Astrocyte (in vitro differentiated cells and primary cell): ENCODE data around the gene TMPRSS9. TPM values are rescaled to one million over a fixed set of nuclear protein-coding genes. Genes with fewer than 3 reads are reported as not detected.

ENCODE experiments used
- DNase-seq: peaks from one replicate; pipeline ENCODE4 v3.0.0-alpha.2; 2010; ENCODE audit warnings: low read depth
- FAIRE-seq: peaks from 2 replicates; lab custom pipeline; 2011; peaks lifted over from hg19 to GRCh38; lab: Jason Lieb, UNC
- H2AFZ ChIP-seq: 2 replicates; pipeline ENCODE4 v1.6.0; 2012; ENCODE audit warnings: low read depth, low read length, inconsistent platforms
- H3K27ac ChIP-seq: 2 replicates; pipeline ENCODE4 v1.5.1; 2011; ENCODE audit warnings: low read depth, low read length, inconsistent platforms
- H3K27me3 ChIP-seq: 2 replicates; pipeline ENCODE4 v1.6.0; 2011; ENCODE audit warnings: low read length, inconsistent platforms; ENCODE audit not compliant: insufficient read depth
- H3K36me3 ChIP-seq: 2 replicates; pipeline ENCODE4 v1.5.1; 2011; ENCODE audit warnings: low read length, inconsistent platforms; ENCODE audit not compliant: insufficient read depth
- H3K4me1 ChIP-seq: 2 replicates; pipeline ENCODE4 v1.5.1; 2011; ENCODE audit warnings: low read length, inconsistent platforms; ENCODE audit not compliant: insufficient read depth
- H3K4me2 ChIP-seq: 2 replicates; pipeline ENCODE4 v1.6.0; 2012; ENCODE audit warnings: low read length, inconsistent platforms
- H3K4me3 ChIP-seq: 2 replicates; pipeline ENCODE4 v1.5.1; 2011; ENCODE audit warnings: low read depth, mild to moderate bottlenecking, low read length, inconsistent platforms; ENCODE audit not compliant: insufficient read depth
- H3K79me2 ChIP-seq: 2 replicates; pipeline ENCODE4 v1.6.0; 2012; ENCODE audit warnings: mild to moderate bottlenecking, low read length, inconsistent platforms; ENCODE audit not compliant: insufficient read depth
- H3K9ac ChIP-seq: 2 replicates; pipeline ENCODE4 v1.6.0; 2012; ENCODE audit warnings: mild to moderate bottlenecking, low read length, inconsistent platforms
- H3K9me3 ChIP-seq: 2 replicates; pipeline ENCODE4 v1.5.1; 2012; ENCODE audit warnings: low read depth, mild to moderate bottlenecking, low read length, inconsistent platforms; ENCODE audit not compliant: insufficient read depth
- H4K20me1 ChIP-seq: 2 replicates; pipeline ENCODE4 v1.6.0; 2012; ENCODE audit warnings: low read length, inconsistent platforms; ENCODE audit not compliant: insufficient read depth
- H3K27ac Mint-ChIP-seq: one replicate; pipeline ENCODE4 v1.8.0; 2021; ENCODE audit warnings: mild to moderate bottlenecking, mixed read lengths; ENCODE audit not compliant: unreplicated experiment
- H3K27me3 Mint-ChIP-seq: one replicate; pipeline ENCODE4 v1.8.0; 2021; ENCODE audit warnings: low read depth, mixed read lengths; ENCODE audit not compliant: unreplicated experiment
- H3K36me3 Mint-ChIP-seq: one replicate; pipeline ENCODE4 v1.8.0; 2021; ENCODE audit warnings: low read depth, mixed read lengths; ENCODE audit not compliant: unreplicated experiment
- H3K4me1 Mint-ChIP-seq: one replicate; pipeline ENCODE4 v1.8.0; 2021; ENCODE audit warnings: low read depth, mixed read lengths; ENCODE audit not compliant: unreplicated experiment
- H3K4me3 Mint-ChIP-seq: one replicate; pipeline ENCODE4 v1.8.0; 2021; ENCODE audit warnings: mild to moderate bottlenecking, moderate library complexity, mixed read lengths; ENCODE audit not compliant: unreplicated experiment
- H3K9me3 Mint-ChIP-seq: one replicate; pipeline ENCODE4 v1.8.0; 2021; ENCODE audit warnings: mild to moderate bottlenecking, mixed read lengths; ENCODE audit not compliant: unreplicated experiment
- CTCF ChIP-seq: IDR thresholded peaks from 2 replicates; pipeline ENCODE4 v1.5.1; 2011; ENCODE audit warnings: low read depth, mild to moderate bottlenecking, inconsistent platforms, low read length, moderate library complexity; ENCODE audit not compliant: insufficient read depth
- EZH2 ChIP-seq: IDR thresholded peaks from 2 replicates; pipeline ENCODE4 v1.6.1; 2012; ENCODE audit warnings: mild to moderate bottlenecking, low read length, inconsistent platforms; ENCODE audit not compliant: insufficient read depth
- total RNA-seq: library from RNA; stranded (reverse); gene quantifications from 2 replicates; pipeline ENCODE4 v1.2.1, GENCODE V29; 2021

Gene TMPRSS9
- total RNA-seq, 1 donor from 2014 or later, result 0.16 TPM

GRCh38 chr19:2440515-2440914 is 80.5 kb downstream of the TMPRSS9 start:
- no peak overlapping the region for H3K4me3 Mint-ChIP-seq
- H3K9me3 Mint-ChIP-seq, result no peaks in the 10 kb centered on the region
- DNase-seq, result no peak
- Histone ChIP-seq H2AFZ (no peak overlapping the region), H3K79me2 (peaks cover 74% of the 10 kb centered on the region), H3K4me1 (no peaks in the 10 kb centered on the region), H3K9me3 (no peaks in the 10 kb centered on the region), H3K4me3 (no peak overlapping the region), H3K9ac (no peak overlapping the region), H4K20me1 (peaks cover 53% of the 10 kb centered on the region), H3K27me3 (no peaks in the 10 kb centered on the region), H3K27ac (no peak overlapping the region), H3K36me3 (no peaks in the 10 kb centered on the region), H3K4me2 (no peak overlapping the region)
- H3K36me3 Mint-ChIP-seq, result peaks cover 2% of the 10 kb centered on the region
- H3K27ac Mint-ChIP-seq, result no peak overlapping the region
- no peaks in the 10 kb centered on the region for H3K4me1 Mint-ChIP-seq
- TF ChIP-seq EZH2 (no peak), CTCF (no peak)
- no peak for FAIRE-seq
- no peaks in the 10 kb centered on the region for H3K27me3 Mint-ChIP-seq

GRCh38 chr19:2441096-2441752 is 81.2 kb downstream of the TMPRSS9 start:
- Histone ChIP-seq H4K20me1 (peaks cover 54% of the 10 kb centered on the region), H3K79me2 (peaks cover 76% of the 10 kb centered on the region), H3K9ac (no peak overlapping the region), H2AFZ (no peak overlapping the region), H3K27ac (no peak overlapping the region), H3K9me3 (no peaks in the 10 kb centered on the region), H3K4me2 (no peak overlapping the region), H3K27me3 (no peaks in the 10 kb centered on the region), H3K36me3 (no peaks in the 10 kb centered on the region), H3K4me1 (no peaks in the 10 kb centered on the region), H3K4me3 (no peak overlapping the region)
- Mint-ChIP-seq H3K4me3 (no peak overlapping the region), H3K36me3 (peaks cover 2% of the 10 kb centered on the region), H3K4me1 (no peaks in the 10 kb centered on the region), H3K27ac (no peak overlapping the region), H3K9me3 (no peaks in the 10 kb centered on the region), H3K27me3 (no peaks in the 10 kb centered on the region)
- DNase-seq (no peak), FAIRE-seq (no peak)
- TF ChIP-seq CTCF (no peak), EZH2 (no peak)

GRCh38 chr19:2443116-2443784 is 83.2 kb downstream of the TMPRSS9 start:
- no peaks in the 10 kb centered on the region for H3K27me3 ChIP-seq
- Mint-ChIP-seq H3K27ac (no peak overlapping the region), H3K4me3 (no peak overlapping the region), H3K36me3 (peaks cover 2% of the 10 kb centered on the region), H3K27me3 (no peaks in the 10 kb centered on the region), H3K4me1 (peaks cover 3% of the 10 kb centered on the region), H3K9me3 (no peaks in the 10 kb centered on the region)
- H3K36me3 ChIP-seq, result no peaks in the 10 kb centered on the region
- H3K27ac ChIP-seq, result no peak overlapping the region
- DNase-seq (no peak), FAIRE-seq (no peak)
- H3K4me1 ChIP-seq, result no peaks in the 10 kb centered on the region
- H3K9ac ChIP-seq, result no peak overlapping the region
- H2AFZ ChIP-seq, result no peak overlapping the region
- peaks cover 86% of the 10 kb centered on the region for H3K79me2 ChIP-seq
- H4K20me1 ChIP-seq, result peaks cover 71% of the 10 kb centered on the region
- no peaks in the 10 kb centered on the region for H3K9me3 ChIP-seq
- TF ChIP-seq EZH2 (no peak), CTCF (no peak)
- H3K4me3 ChIP-seq, result no peak overlapping the region
- H3K4me2 ChIP-seq, result no peak overlapping the region
